Measurements from ENCODE around the gene SEC22C. TPM values are rescaled to one million over a fixed set of nuclear protein-coding genes. Genes with fewer than 3 reads are reported as not detected.

Gene SEC22C
- polyA plus RNA-seq, 1 donor from 2014 or later: 93.6 TPM

DNA sequence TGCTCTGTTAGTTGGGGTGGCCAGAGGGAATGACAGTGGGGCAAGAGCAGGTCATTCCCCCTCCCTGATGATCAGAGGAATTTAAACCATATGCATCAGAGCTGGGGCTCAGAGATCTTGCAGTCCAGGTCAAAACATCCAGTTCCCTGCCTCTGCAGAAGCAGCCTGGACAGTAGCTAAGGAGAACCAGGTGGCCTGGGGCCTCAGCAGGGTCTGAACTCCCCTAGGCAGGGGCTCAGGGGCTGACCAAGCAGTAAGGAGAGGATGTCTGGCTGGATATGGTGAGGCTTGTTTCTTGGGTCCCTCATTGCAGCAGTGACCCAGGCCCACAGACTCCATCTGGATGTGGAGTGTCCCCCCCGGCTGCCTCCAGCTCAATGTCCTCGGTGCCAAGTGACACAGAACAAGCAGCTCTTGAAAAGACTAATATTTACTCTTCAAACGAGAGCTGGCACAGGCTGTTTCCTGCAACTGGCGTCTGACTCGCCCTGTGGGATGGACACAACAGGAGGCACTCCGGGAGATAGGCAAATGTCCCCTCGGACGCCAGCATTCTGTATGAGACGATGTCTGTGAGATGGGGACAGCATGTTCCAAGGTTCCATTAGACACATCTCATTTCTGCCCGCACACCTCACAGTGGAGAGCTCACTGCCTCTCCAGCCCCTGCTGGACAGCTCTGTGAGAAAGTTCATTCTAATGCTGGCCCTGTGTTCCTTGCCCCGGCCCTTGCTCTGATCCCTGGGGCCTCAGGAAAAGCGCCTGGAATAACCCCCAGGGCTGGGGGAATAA is 37.1 kb downstream of the SEC22C start:
- H3K36me3 ChIP-seq (ENCODE audit: insufficient read depth, low read length): peaks cover 4% of the 10 kb centered on the region
- H3K27me3 ChIP-seq (ENCODE audit: insufficient read depth, low read depth, low read length): no peaks in the 10 kb centered on the region
- no peak overlapping the region for H3K9ac ChIP-seq (ENCODE audit: low read length)
- H3K4me2 ChIP-seq (ENCODE audit: low read length): no peak overlapping the region
- TF ChIP-seq POLR2AphosphoS5 (IDR thresholded peaks at IDR 0.05) (no peak), SMC3 (conservative IDR thresholded peaks at IDR 0.05; ENCODE audit: poor library complexity) (no peak), EP300 (conservative IDR thresholded peaks at IDR 0.05; ENCODE audit: poor library complexity, severe bottlenecking) (no peak), EZH2 (IDR thresholded peaks at IDR 0.05; ENCODE audit: borderline replicate concordance, insufficient read depth, low read length, poor library complexity, severe bottlenecking) (no peak), RAD21 (conservative IDR thresholded peaks at IDR 0.05) (no peak), TAF1 (IDR thresholded peaks at IDR 0.05; ENCODE audit: low read depth) (no peak), MXI1 (conservative IDR thresholded peaks at IDR 0.05; ENCODE audit: poor library complexity, severe bottlenecking) (no peak)
- TF ChIP-seq, protein P1, sequence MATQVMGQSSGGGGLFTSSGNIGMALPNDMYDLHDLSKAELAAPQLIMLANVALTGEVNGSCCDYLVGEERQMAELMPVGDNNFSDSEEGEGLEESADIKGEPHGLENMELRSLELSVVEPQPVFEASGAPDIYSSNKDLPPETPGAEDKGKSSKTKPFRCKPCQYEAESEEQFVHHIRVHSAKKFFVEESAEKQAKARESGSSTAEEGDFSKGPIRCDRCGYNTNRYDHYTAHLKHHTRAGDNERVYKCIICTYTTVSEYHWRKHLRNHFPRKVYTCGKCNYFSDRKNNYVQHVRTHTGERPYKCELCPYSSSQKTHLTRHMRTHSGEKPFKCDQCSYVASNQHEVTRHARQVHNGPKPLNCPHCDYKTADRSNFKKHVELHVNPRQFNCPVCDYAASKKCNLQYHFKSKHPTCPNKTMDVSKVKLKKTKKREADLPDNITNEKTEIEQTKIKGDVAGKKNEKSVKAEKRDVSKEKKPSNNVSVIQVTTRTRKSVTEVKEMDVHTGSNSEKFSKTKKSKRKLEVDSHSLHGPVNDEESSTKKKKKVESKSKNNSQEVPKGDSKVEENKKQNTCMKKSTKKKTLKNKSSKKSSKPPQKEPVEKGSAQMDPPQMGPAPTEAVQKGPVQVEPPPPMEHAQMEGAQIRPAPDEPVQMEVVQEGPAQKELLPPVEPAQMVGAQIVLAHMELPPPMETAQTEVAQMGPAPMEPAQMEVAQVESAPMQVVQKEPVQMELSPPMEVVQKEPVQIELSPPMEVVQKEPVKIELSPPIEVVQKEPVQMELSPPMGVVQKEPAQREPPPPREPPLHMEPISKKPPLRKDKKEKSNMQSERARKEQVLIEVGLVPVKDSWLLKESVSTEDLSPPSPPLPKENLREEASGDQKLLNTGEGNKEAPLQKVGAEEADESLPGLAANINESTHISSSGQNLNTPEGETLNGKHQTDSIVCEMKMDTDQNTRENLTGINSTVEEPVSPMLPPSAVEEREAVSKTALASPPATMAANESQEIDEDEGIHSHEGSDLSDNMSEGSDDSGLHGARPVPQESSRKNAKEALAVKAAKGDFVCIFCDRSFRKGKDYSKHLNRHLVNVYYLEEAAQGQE (IDR thresholded peaks at IDR 0.05; ENCODE audit: borderline replicate concordance): no peak
- TF ChIP-seq, protein P2, sequence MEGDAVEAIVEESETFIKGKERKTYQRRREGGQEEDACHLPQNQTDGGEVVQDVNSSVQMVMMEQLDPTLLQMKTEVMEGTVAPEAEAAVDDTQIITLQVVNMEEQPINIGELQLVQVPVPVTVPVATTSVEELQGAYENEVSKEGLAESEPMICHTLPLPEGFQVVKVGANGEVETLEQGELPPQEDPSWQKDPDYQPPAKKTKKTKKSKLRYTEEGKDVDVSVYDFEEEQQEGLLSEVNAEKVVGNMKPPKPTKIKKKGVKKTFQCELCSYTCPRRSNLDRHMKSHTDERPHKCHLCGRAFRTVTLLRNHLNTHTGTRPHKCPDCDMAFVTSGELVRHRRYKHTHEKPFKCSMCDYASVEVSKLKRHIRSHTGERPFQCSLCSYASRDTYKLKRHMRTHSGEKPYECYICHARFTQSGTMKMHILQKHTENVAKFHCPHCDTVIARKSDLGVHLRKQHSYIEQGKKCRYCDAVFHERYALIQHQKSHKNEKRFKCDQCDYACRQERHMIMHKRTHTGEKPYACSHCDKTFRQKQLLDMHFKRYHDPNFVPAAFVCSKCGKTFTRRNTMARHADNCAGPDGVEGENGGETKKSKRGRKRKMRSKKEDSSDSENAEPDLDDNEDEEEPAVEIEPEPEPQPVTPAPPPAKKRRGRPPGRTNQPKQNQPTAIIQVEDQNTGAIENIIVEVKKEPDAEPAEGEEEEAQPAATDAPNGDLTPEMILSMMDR (IDR thresholded peaks at IDR 0.05; ENCODE audit: poor library complexity, severe bottlenecking): no peak
- no peak overlapping the region for H3K27ac ChIP-seq (ENCODE audit: low read length)
- no peaks in the 10 kb centered on the region for H3K79me2 ChIP-seq (replicated peaks; ENCODE audit: insufficient read depth, low read length)
- no peak overlapping the region for H2AFZ ChIP-seq (ENCODE audit: low read depth, low read length)
- no peaks in the 10 kb centered on the region for H3K9me3 ChIP-seq (ENCODE audit: low read length)
- no peak overlapping the region for H3K4me3 ChIP-seq (ENCODE audit: low read length)
- H3F3A ChIP-seq (ENCODE audit: insufficient read depth, low read length, poor library complexity, severe bottlenecking): no peaks in the 10 kb centered on the region
- H3K9me2 ChIP-seq (ENCODE audit: insufficient read depth, low read length): no peaks in the 10 kb centered on the region
- no peaks in the 10 kb centered on the region for H4K20me1 ChIP-seq (ENCODE audit: insufficient read depth)

DNA sequence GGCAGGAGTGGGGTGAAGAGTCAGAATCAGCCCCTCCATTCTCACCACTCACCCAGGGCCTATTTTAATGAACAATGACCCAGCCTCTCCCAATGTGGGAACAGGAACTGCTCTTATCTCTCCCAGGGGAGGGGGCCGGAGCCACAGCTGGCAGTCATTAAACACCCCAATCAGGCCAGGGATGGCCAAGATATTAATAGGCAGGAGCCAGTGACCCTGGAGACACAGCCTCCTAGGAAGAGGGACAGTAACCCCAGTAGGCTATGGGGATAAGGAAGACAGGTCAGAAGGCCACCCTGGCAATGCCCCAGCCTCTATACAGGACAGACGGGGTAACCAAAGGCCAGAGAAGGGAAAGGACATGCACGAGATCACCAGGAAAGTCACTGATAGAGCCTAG is 40.7 kb downstream of the SEC22C start:
- no peaks in the 10 kb centered on the region for H4K20me1 ChIP-seq (ENCODE audit: insufficient read depth)
- H2AFZ ChIP-seq (ENCODE audit: low read depth, low read length): no peak overlapping the region
- H3K79me2 ChIP-seq (replicated peaks; ENCODE audit: insufficient read depth, low read length): no peaks in the 10 kb centered on the region
- no peaks in the 10 kb centered on the region for H3F3A ChIP-seq (ENCODE audit: insufficient read depth, low read length, poor library complexity, severe bottlenecking)
- no peak for TF ChIP-seq EP300 (conservative IDR thresholded peaks at IDR 0.05; ENCODE audit: poor library complexity, severe bottlenecking)
- TF ChIP-seq MXI1 (conservative IDR thresholded peaks at IDR 0.05; ENCODE audit: poor library complexity, severe bottlenecking): no peak
- no peak for TF ChIP-seq TAF1 (IDR thresholded peaks at IDR 0.05; ENCODE audit: low read depth)
- TF ChIP-seq, protein P1 (IDR thresholded peaks at IDR 0.05; ENCODE audit: borderline replicate concordance): no peak
- no peak for TF ChIP-seq POLR2AphosphoS5 (IDR thresholded peaks at IDR 0.05)
- TF ChIP-seq SMC3 (conservative IDR thresholded peaks at IDR 0.05; ENCODE audit: poor library complexity): no peak
- no peak for TF ChIP-seq RAD21 (conservative IDR thresholded peaks at IDR 0.05)
- TF ChIP-seq, protein P2 (IDR thresholded peaks at IDR 0.05; ENCODE audit: poor library complexity, severe bottlenecking): no peak
- TF ChIP-seq EZH2 (IDR thresholded peaks at IDR 0.05; ENCODE audit: borderline replicate concordance, insufficient read depth, low read length, poor library complexity, severe bottlenecking): no peak
- no peaks in the 10 kb centered on the region for H3K9me2 ChIP-seq (ENCODE audit: insufficient read depth, low read length)
- H3K9me3 ChIP-seq (ENCODE audit: low read length): no peaks in the 10 kb centered on the region
- H3K36me3 ChIP-seq (ENCODE audit: insufficient read depth, low read length): no peaks in the 10 kb centered on the region
- no peaks in the 10 kb centered on the region for H3K27me3 ChIP-seq (ENCODE audit: insufficient read depth, low read depth, low read length)
- H3K9ac ChIP-seq (ENCODE audit: low read length): no peak overlapping the region
- no peak overlapping the region for H3K4me3 ChIP-seq (ENCODE audit: low read length)
- H3K27ac ChIP-seq (ENCODE audit: low read length): no peak overlapping the region
- H3K4me2 ChIP-seq (ENCODE audit: low read length): no peak overlapping the region
